ENCODE measurements around the gene TLR5. TPM values are rescaled to one million over a fixed set of nuclear protein-coding genes. Genes with fewer than 3 reads are reported as not detected.

The TLR5 gene
- total RNA-seq, 1 experiment from 2014 or later = 1.8 TPM

DNA sequence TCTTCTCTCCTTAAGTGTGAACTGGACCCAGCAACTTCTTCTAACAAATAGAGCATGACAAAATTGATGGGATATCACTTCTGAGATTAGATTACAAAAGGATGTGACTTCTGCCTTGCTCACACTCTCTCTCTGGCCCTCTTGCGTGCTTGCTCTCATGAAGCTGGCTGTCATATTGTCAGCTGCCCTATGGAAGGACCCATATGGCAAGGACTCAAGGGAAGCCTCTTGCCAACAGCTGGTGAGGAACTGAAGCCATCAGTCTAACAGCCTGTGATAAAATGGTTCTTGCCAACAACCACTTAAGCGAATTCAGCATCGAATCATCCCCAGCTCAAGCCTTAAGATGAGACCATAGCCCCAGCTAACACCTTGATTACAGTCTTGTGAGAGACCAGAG lies 4.8 kb upstream of the TLR5 start:
- H3K27me3 Mint-ChIP-seq (ENCODE audit: insufficient read depth, unreplicated experiment) = no peaks in the 10 kb centered on the region
- no peak for DNase-seq
- H3K27ac Mint-ChIP-seq (ENCODE audit: unreplicated experiment) = no peak overlapping the region
- Histone ChIP-seq H3K4me3 (ENCODE audit: low read depth, low read length) (no peak overlapping the region), H3K9me3 (no peaks in the 10 kb centered on the region), H3K4me1 (peaks cover 8% of the 10 kb centered on the region), H3K27me3 (replicated peaks; ENCODE audit: control insufficient read depth, insufficient read depth, low read length) (no peaks in the 10 kb centered on the region), H3K36me3 (ENCODE audit: control insufficient read depth, insufficient read depth, low read length) (no peaks in the 10 kb centered on the region)
- no TSS peak for BruUV-seq (replicated peaks)
- intact Hi-C loops (cut with micrococcal nuclease; ENCODE audit: unreplicated experiment) = no loop called here
- TF ChIP-seq, protein P1, sequence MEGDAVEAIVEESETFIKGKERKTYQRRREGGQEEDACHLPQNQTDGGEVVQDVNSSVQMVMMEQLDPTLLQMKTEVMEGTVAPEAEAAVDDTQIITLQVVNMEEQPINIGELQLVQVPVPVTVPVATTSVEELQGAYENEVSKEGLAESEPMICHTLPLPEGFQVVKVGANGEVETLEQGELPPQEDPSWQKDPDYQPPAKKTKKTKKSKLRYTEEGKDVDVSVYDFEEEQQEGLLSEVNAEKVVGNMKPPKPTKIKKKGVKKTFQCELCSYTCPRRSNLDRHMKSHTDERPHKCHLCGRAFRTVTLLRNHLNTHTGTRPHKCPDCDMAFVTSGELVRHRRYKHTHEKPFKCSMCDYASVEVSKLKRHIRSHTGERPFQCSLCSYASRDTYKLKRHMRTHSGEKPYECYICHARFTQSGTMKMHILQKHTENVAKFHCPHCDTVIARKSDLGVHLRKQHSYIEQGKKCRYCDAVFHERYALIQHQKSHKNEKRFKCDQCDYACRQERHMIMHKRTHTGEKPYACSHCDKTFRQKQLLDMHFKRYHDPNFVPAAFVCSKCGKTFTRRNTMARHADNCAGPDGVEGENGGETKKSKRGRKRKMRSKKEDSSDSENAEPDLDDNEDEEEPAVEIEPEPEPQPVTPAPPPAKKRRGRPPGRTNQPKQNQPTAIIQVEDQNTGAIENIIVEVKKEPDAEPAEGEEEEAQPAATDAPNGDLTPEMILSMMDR (IDR thresholded peaks at IDR 0.05; ENCODE audit: insufficient read depth in 1 of 2, low read depth in 1 of 2, low read length in 1 of 2, severe bottlenecking in 1 of 2, unreplicated experiment in 1 of 2) = no peak
- no peak overlapping the region for H3K4me3 Mint-ChIP-seq (ENCODE audit: unreplicated experiment)
- peaks cover 9% of the 10 kb centered on the region for H3K9me3 Mint-ChIP-seq (ENCODE audit: unreplicated experiment)
- ChIA-PET CTCF (interaction anchor here (1.1 kb wide), 1 partner anchor 14 kb away, joined by 3 read pairs; no protein-coding TSS in a partner anchor), POLR2A (no interaction called here)
- H3K4me1 Mint-ChIP-seq (ENCODE audit: low read depth, unreplicated experiment) = peaks cover 7% of the 10 kb centered on the region
- H3K36me3 Mint-ChIP-seq (ENCODE audit: insufficient read depth, unreplicated experiment) = no peaks in the 10 kb centered on the region

DNA sequence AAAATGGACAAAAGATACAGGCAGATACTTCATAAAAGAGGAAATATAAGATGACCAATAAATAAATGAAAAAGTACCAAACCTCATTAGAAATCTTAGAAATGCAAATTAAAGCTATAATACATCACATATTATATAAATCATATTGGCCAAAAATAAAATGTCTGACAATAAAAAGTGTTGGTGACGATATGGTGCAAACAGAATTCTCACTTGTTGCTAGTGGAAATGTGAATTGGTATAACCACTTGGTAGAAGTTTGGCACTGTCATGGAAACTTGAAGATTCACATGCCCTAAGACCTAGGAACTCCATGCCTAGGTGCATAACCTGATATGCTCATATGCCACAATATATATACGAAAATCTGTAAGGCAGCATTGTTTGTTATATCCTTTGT lies 4.4 kb upstream of the TLR5 start:
- Histone ChIP-seq H3K4me1 (peaks cover 10% of the 10 kb centered on the region), H3K36me3 (ENCODE audit: control insufficient read depth, insufficient read depth, low read length) (no peaks in the 10 kb centered on the region), H3K4me3 (ENCODE audit: low read depth, low read length) (no peak overlapping the region), H3K9me3 (no peaks in the 10 kb centered on the region), H3K27me3 (replicated peaks; ENCODE audit: control insufficient read depth, insufficient read depth, low read length) (no peaks in the 10 kb centered on the region)
- H3K9me3 Mint-ChIP-seq (ENCODE audit: unreplicated experiment) = peaks cover 9% of the 10 kb centered on the region
- CTCF ChIA-PET = no interaction called here
- POLR2A ChIA-PET = no interaction called here
- H3K4me3 Mint-ChIP-seq (ENCODE audit: unreplicated experiment) = no peak overlapping the region
- H3K27ac Mint-ChIP-seq (ENCODE audit: unreplicated experiment) = no peak overlapping the region
- DNase-seq = no peak
- peaks cover 7% of the 10 kb centered on the region for H3K4me1 Mint-ChIP-seq (ENCODE audit: low read depth, unreplicated experiment)
- TF ChIP-seq, protein P1 (IDR thresholded peaks at IDR 0.05; ENCODE audit: insufficient read depth in 1 of 2, low read depth in 1 of 2, low read length in 1 of 2, severe bottlenecking in 1 of 2, unreplicated experiment in 1 of 2) = no peak
- intact Hi-C loops (cut with micrococcal nuclease; ENCODE audit: unreplicated experiment) = no loop called here
- no TSS peak for BruUV-seq (replicated peaks)
- H3K27me3 Mint-ChIP-seq (ENCODE audit: insufficient read depth, unreplicated experiment) = no peaks in the 10 kb centered on the region
- H3K36me3 Mint-ChIP-seq (ENCODE audit: insufficient read depth, unreplicated experiment) = no peaks in the 10 kb centered on the region

DNA sequence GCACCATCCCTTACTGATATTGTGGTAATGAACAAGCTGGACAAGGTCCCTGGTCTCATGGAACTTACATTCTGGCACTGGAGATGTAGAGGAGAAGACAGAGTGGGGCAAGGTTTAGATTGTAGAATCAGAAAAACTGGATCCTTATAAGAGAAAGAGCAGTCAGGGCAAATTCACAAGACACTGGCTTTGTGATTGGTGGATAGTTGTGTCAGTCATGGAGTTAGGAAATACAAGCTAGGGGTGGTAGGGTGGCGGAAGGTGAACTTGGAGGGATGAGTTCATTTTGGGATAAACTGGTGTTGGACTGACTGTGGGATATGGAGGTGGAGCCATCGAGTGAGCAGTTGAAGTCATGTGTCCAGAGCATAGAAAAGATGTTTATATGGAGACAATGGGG lies 3.7 kb upstream of the TLR5 start:
- ChIA-PET POLR2A (no interaction called here), CTCF (no interaction called here)
- intact Hi-C loops (cut with micrococcal nuclease; ENCODE audit: unreplicated experiment) = no loop called here
- BruUV-seq (replicated peaks) = no TSS peak
- no peak overlapping the region for H3K27ac Mint-ChIP-seq (ENCODE audit: unreplicated experiment)
- Histone ChIP-seq H3K9me3 (no peaks in the 10 kb centered on the region), H3K36me3 (ENCODE audit: control insufficient read depth, insufficient read depth, low read length) (no peaks in the 10 kb centered on the region), H3K4me1 (peaks cover 16% of the 10 kb centered on the region), H3K27me3 (replicated peaks; ENCODE audit: control insufficient read depth, insufficient read depth, low read length) (no peaks in the 10 kb centered on the region), H3K4me3 (ENCODE audit: low read depth, low read length) (no peak overlapping the region)
- peaks cover 8% of the 10 kb centered on the region for H3K9me3 Mint-ChIP-seq (ENCODE audit: unreplicated experiment)
- peaks cover 7% of the 10 kb centered on the region for H3K4me1 Mint-ChIP-seq (ENCODE audit: low read depth, unreplicated experiment)
- no peak for DNase-seq
- no peak overlapping the region for H3K4me3 Mint-ChIP-seq (ENCODE audit: unreplicated experiment)
- TF ChIP-seq, protein P1 (IDR thresholded peaks at IDR 0.05; ENCODE audit: insufficient read depth in 1 of 2, low read depth in 1 of 2, low read length in 1 of 2, severe bottlenecking in 1 of 2, unreplicated experiment in 1 of 2) = no peak
- no peaks in the 10 kb centered on the region for H3K36me3 Mint-ChIP-seq (ENCODE audit: insufficient read depth, unreplicated experiment)
- no peaks in the 10 kb centered on the region for H3K27me3 Mint-ChIP-seq (ENCODE audit: insufficient read depth, unreplicated experiment)
